ENCODE data around the gene ANO9. TPM values are rescaled to one million over a fixed set of nuclear protein-coding genes. Genes with fewer than 3 reads are reported as not detected.
A peak's percentile ranks its signal among the peaks of the same experiment; 100 is the strongest.

ANO9 gene
- total RNA-seq (100 to 1,000 TPM; 120 to 123 TPM), polyA plus RNA-seq (10 to 100 TPM in 1 of 2 donors, 1 to 10 TPM in 1; 9.4 to 15.5 TPM)

- Histone ChIP-seq H3K9me3 (ENCODE audit: control insufficient read depth in 1 of 2, low read length in 2 of 2) (no peaks in the 10 kb centered on the region), H3K27ac (ENCODE audit: low read depth, low read length) (peak within 1 kb of the TSS; percentile 66), H3K4me1 (ENCODE audit: insufficient read depth, low read length) (peaks cover 42% of the 10 kb centered on the region), H3K27me3 (ENCODE audit: insufficient read depth, low read length) (no peaks in the 10 kb centered on the region), H3K36me3 (ENCODE audit: insufficient read depth, low read length) (no peaks in the 10 kb centered on the region), H3K4me3 (ENCODE audit: low read length in 2 of 2) (peak within 1 kb of the TSS in 1 of 2 donors; percentile 69)
- Mint-ChIP-seq H3K27me3 (no peaks in the 10 kb centered on the region), H3K36me3 (no peaks in the 10 kb centered on the region), H3K27ac (peak within 1 kb of the TSS in 6 of 7 donors; percentile 10 to 79 (median 56)), H3K4me3 (peak within 1 kb of the TSS; percentile 68 to 86 (median 79)), H3K9me3 (no peaks in the 10 kb centered on the region), H3K4me1 (peaks cover 15 to 41% (median 25%) of the 10 kb centered on the region in 4 donors)
- ChIA-PET CTCF (ENCODE audit: partially characterized antibody) (interaction anchor here (1.6 to 2.9 kb wide), 2 partner anchors 35 to 73 kb away, joined by 3 to 7 read pairs; no protein-coding TSS in a partner anchor), POLR2A (ENCODE audit: partially characterized antibody) (interaction anchor here (0.7 to 19.6 kb wide), 10 partner anchors 8 to 253 kb away, joined by 3 to 539 read pairs (median 3); partner anchors contain the start of genes BET1L, DEAF1, PTDSS2 and RIC8A)
- peak; percentile 49 to 77 (median 56) for DNase-seq
- intact Hi-C loops (cut with micrococcal nuclease) = no loop called here
Measured at GRCh38 chr11:441418-442274, at the start of gene ANO9. ANO9 (minus strand) TSS chr11:442011; CDS start chr11:441926, 85 bp downstream.

GRCh38 chr11:491358-491757, 49.5 kb upstream of the ANO9 start:
- Histone ChIP-seq H3K9me3 (ENCODE audit: control insufficient read depth in 1 of 2, low read length in 2 of 2) (no peaks in the 10 kb centered on the region), H3K4me1 (ENCODE audit: insufficient read depth, low read length) (no peaks in the 10 kb centered on the region), H3K36me3 (ENCODE audit: insufficient read depth, low read length) (peaks cover 3% of the 10 kb centered on the region), H3K27ac (ENCODE audit: low read depth, low read length) (no peak overlapping the region), H3K27me3 (ENCODE audit: insufficient read depth, low read length) (no peaks in the 10 kb centered on the region), H3K4me3 (ENCODE audit: low read length in 2 of 2) (no peak overlapping the region)
- H3K4me1 Mint-ChIP-seq = peaks cover 0 to 2% (median 0%) of the 10 kb centered on the region in 4 donors
- DNase-seq = peak in 1 of 5 donors; percentile 22
- H3K9me3 Mint-ChIP-seq = no peaks in the 10 kb centered on the region
- ChIA-PET POLR2A (ENCODE audit: partially characterized antibody) (no interaction called here), CTCF (ENCODE audit: partially characterized antibody) (interaction anchor here (1.0 kb wide), 1 partner anchor 37 kb away, joined by 3 read pairs; no protein-coding TSS in a partner anchor)
- intact Hi-C loops (cut with micrococcal nuclease) = no loop called here
- H3K36me3 Mint-ChIP-seq = peaks cover 8 to 21% of the 10 kb centered on the region in 2 donors
- H3K27ac Mint-ChIP-seq = no peak overlapping the region
- no peaks in the 10 kb centered on the region for H3K27me3 Mint-ChIP-seq
- no peak overlapping the region for H3K4me3 Mint-ChIP-seq

GRCh38 chr11:490930-491260, 49.1 kb upstream of the ANO9 start:
- Histone ChIP-seq H3K27me3 (ENCODE audit: insufficient read depth, low read length) (no peaks in the 10 kb centered on the region), H3K4me3 (ENCODE audit: low read length in 2 of 2) (no peak overlapping the region), H3K9me3 (ENCODE audit: control insufficient read depth in 1 of 2, low read length in 2 of 2) (no peaks in the 10 kb centered on the region), H3K4me1 (ENCODE audit: insufficient read depth, low read length) (no peaks in the 10 kb centered on the region), H3K36me3 (ENCODE audit: insufficient read depth, low read length) (peaks cover 3% of the 10 kb centered on the region), H3K27ac (ENCODE audit: low read depth, low read length) (no peak overlapping the region)
- Mint-ChIP-seq H3K4me1 (peaks cover 0 to 1% (median 0%) of the 10 kb centered on the region in 4 donors), H3K36me3 (peaks cover 6 to 17% of the 10 kb centered on the region in 2 donors), H3K27me3 (no peaks in the 10 kb centered on the region), H3K9me3 (no peaks in the 10 kb centered on the region), H3K27ac (no peak overlapping the region), H3K4me3 (no peak overlapping the region)
- intact Hi-C loops (cut with micrococcal nuclease) = no loop called here
- ChIA-PET POLR2A (ENCODE audit: partially characterized antibody) (no interaction called here), CTCF (ENCODE audit: partially characterized antibody) (interaction anchor here (1.0 kb wide), 1 partner anchor 37 kb away, joined by 3 read pairs; no protein-coding TSS in a partner anchor)
- no peak for DNase-seq

- Histone ChIP-seq H3K27me3 (ENCODE audit: insufficient read depth, low read length) (no peaks in the 10 kb centered on the region), H3K27ac (ENCODE audit: low read depth, low read length) (no peak overlapping the region), H3K36me3 (ENCODE audit: insufficient read depth, low read length) (peaks cover 3% of the 10 kb centered on the region), H3K9me3 (ENCODE audit: control insufficient read depth in 1 of 2, low read length in 2 of 2) (no peaks in the 10 kb centered on the region), H3K4me1 (ENCODE audit: insufficient read depth, low read length) (no peaks in the 10 kb centered on the region), H3K4me3 (ENCODE audit: low read length in 2 of 2) (no peak overlapping the region)
- Mint-ChIP-seq H3K4me1 (no peaks in the 10 kb centered on the region), H3K36me3 (peaks cover 4 to 13% of the 10 kb centered on the region in 2 donors), H3K27me3 (no peaks in the 10 kb centered on the region), H3K4me3 (no peak overlapping the region), H3K27ac (no peak overlapping the region), H3K9me3 (no peaks in the 10 kb centered on the region)
- intact Hi-C loops (cut with micrococcal nuclease) = no loop called here
- POLR2A ChIA-PET (ENCODE audit: partially characterized antibody) = no interaction called here
- peak in 1 of 5 donors; percentile 28 for DNase-seq
- CTCF ChIA-PET (ENCODE audit: partially characterized antibody) = interaction anchor here (1.0 kb wide), 1 partner anchor 36 kb away, joined by 3 read pairs; no protein-coding TSS in a partner anchor
Measured at GRCh38 chr11:490186-490929, 48.5 kb upstream of the ANO9 start.

- H3K9me3 ChIP-seq (ENCODE audit: control insufficient read depth in 1 of 2, low read length in 2 of 2) = no peaks in the 10 kb centered on the region
- Mint-ChIP-seq H3K36me3 (peaks cover 4 to 9% of the 10 kb centered on the region in 2 donors), H3K4me1 (no peaks in the 10 kb centered on the region), H3K9me3 (no peaks in the 10 kb centered on the region), H3K27ac (no peak overlapping the region), H3K27me3 (no peaks in the 10 kb centered on the region), H3K4me3 (no peak overlapping the region)
- intact Hi-C loops (cut with micrococcal nuclease) = no loop called here
- DNase-seq = no peak
- H3K27ac ChIP-seq (ENCODE audit: low read depth, low read length) = no peak overlapping the region
- no peaks in the 10 kb centered on the region for H3K27me3 ChIP-seq (ENCODE audit: insufficient read depth, low read length)
- H3K4me1 ChIP-seq (ENCODE audit: insufficient read depth, low read length) = no peaks in the 10 kb centered on the region
- H3K36me3 ChIP-seq (ENCODE audit: insufficient read depth, low read length) = no peaks in the 10 kb centered on the region
- no peak overlapping the region for H3K4me3 ChIP-seq (ENCODE audit: low read length in 2 of 2)
- POLR2A ChIA-PET (ENCODE audit: partially characterized antibody) = no interaction called here
- CTCF ChIA-PET (ENCODE audit: partially characterized antibody) = no interaction called here
Measured at GRCh38 chr11:489610-490185, 47.9 kb upstream of the ANO9 start.

- Mint-ChIP-seq H3K36me3 (peaks cover 0 to 6% of the 10 kb centered on the region in 2 donors), H3K4me3 (no peak overlapping the region)
Measured at GRCh38 chr11:488992-489391, 47.2 kb upstream of the ANO9 start.

More at GRCh38 chr11:488992-489391, 47.2 kb upstream of the ANO9 start:
- intact Hi-C loops (cut with micrococcal nuclease) = no loop called here
- H3K4me1 Mint-ChIP-seq = no peaks in the 10 kb centered on the region
- no peaks in the 10 kb centered on the region for H3K27me3 ChIP-seq (ENCODE audit: insufficient read depth, low read length)
- no peaks in the 10 kb centered on the region for H3K9me3 ChIP-seq (ENCODE audit: control insufficient read depth in 1 of 2, low read length in 2 of 2)
- H3K36me3 ChIP-seq (ENCODE audit: insufficient read depth, low read length) = no peaks in the 10 kb centered on the region
- no peak overlapping the region for H3K27ac ChIP-seq (ENCODE audit: low read depth, low read length)
- DNase-seq = no peak
- H3K27ac Mint-ChIP-seq = no peak overlapping the region
- ChIA-PET CTCF (ENCODE audit: partially characterized antibody) (interaction anchor here (0.7 kb wide), 1 partner anchor 29 kb away, joined by 3 read pairs; no protein-coding TSS in a partner anchor), POLR2A (ENCODE audit: partially characterized antibody) (interaction anchor here (1.0 kb wide), 1 partner anchor 18 kb away, joined by 3 read pairs; no protein-coding TSS in a partner anchor)
- H3K9me3 Mint-ChIP-seq = no peaks in the 10 kb centered on the region
- no peaks in the 10 kb centered on the region for H3K27me3 Mint-ChIP-seq
- no peaks in the 10 kb centered on the region for H3K4me1 ChIP-seq (ENCODE audit: insufficient read depth, low read length)
- no peak overlapping the region for H3K4me3 ChIP-seq (ENCODE audit: low read length in 2 of 2)
